Smooth muscle cell (in vitro differentiated cells): ENCODE measurements around the gene F8. TPM values are rescaled to one million over a fixed set of nuclear protein-coding genes. Genes with fewer than 3 reads are reported as not detected.
"Not testable (repeated sequence)": the region's sequence is repeated elsewhere in the genome, so short reads cannot be mapped to it uniquely, and the experiment has no call there.

Experiments
- DNase-seq: peaks from one replicate; lab custom pipeline; 2025; ENCODE audit not compliant: unreplicated experiment; lab: John Stamatoyannopoulos, UW
- H2AFZ ChIP-seq: fragments of 200-600 bp; sonication (generic); 2 replicates; pipeline ENCODE4 v1.6.0; 2016; ENCODE audit warnings: antibody characterized with exemption, low read depth, mild to moderate bottlenecking
- H3F3A ChIP-seq: fragments of 200-600 bp; sonication (generic); 2 replicates; pipeline ENCODE4 v1.6.0; 2017; ENCODE audit warnings: antibody characterized with exemption, low read depth
- H3K27ac ChIP-seq: fragments of 200-600 bp; sonication (generic); 2 replicates; pipeline ENCODE4 v1.5.1; 2016; ENCODE audit warnings: low read depth, mild to moderate bottlenecking
- H3K27me3 ChIP-seq: fragments of 200-600 bp; sonication (generic); 2 replicates; pipeline ENCODE4 v1.6.1; 2016; ENCODE audit warnings: low read depth, mild to moderate bottlenecking
- H3K36me3 ChIP-seq: fragments of 200-600 bp; sonication (generic); 2 replicates; pipeline ENCODE4 v1.5.1; 2016; ENCODE audit warnings: low read depth
- H3K4me1 ChIP-seq: fragments of 200-600 bp; sonication (generic); 2 replicates; pipeline ENCODE4 v1.5.1; 2016; ENCODE audit warnings: low read depth
- H3K4me2 ChIP-seq: fragments of 200-600 bp; sonication (generic); 2 replicates; pipeline ENCODE4 v1.6.0; 2016; ENCODE audit warnings: mild to moderate bottlenecking
- H3K4me3 ChIP-seq: fragments of 200-600 bp; sonication (generic); 2 replicates; pipeline ENCODE4 v1.5.1; 2016; ENCODE audit warnings: mild to moderate bottlenecking
- H3K79me2 ChIP-seq: fragments of 200-600 bp; sonication (generic); 2 replicates; pipeline ENCODE4 v1.6.0; 2016; ENCODE audit warnings: low read depth, mild to moderate bottlenecking
- H3K9ac ChIP-seq: fragments of 200-600 bp; sonication (generic); 2 replicates; pipeline ENCODE4 v1.6.0; 2016; ENCODE audit warnings: low read depth
- H3K9me3 ChIP-seq: fragments of 200-600 bp; sonication (generic); replicated peaks from 2 replicates; pipeline ENCODE4 v1.5.1; 2016; ENCODE audit warnings: low read depth
- H4K20me1 ChIP-seq: fragments of 200-600 bp; sonication (generic); 2 replicates; pipeline ENCODE4 v1.6.0; 2016; ENCODE audit warnings: low read depth
- WGBS: methylation state at CpG from one replicate; pipeline ENCODE4 v1.1.7; 2016; ENCODE audit warnings: low lambda C conversion rate; 5-methylcytosine and 5-hydroxymethylcytosine counted together
- polyA plus RNA-seq: library from polyadenylated mRNA; unstranded; fragments of >200 nt; fragmentation: Nextera tagmentation; extraction: Ambion mirVana; gene quantifications from 2 replicates; pipeline ENCODE4 v1.2.1, GENCODE V29; 2016
- total RNA-seq: library from RNA; depleted of rRNA; stranded (reverse); fragments of >200 nt; gene quantifications from 2 replicates; pipeline ENCODE4 v1.2.3, GENCODE V29; 2014
- TF ChIP-seq, protein P1 (sequence below): fragments of 200-600 bp; sonication (generic); IDR thresholded peaks from 2 replicates; pipeline ENCODE4 v1.5.1; 2017; ENCODE audit warnings: borderline replicate concordance, mild to moderate bottlenecking, antibody characterized with exemption; ENCODE audit not compliant: insufficient read depth, poor library complexity, severe bottlenecking

Gene F8
- total and polyA plus RNA-seq, 2 experiments from 2014 or later = 1.9 to 3.3 TPM

DNA sequence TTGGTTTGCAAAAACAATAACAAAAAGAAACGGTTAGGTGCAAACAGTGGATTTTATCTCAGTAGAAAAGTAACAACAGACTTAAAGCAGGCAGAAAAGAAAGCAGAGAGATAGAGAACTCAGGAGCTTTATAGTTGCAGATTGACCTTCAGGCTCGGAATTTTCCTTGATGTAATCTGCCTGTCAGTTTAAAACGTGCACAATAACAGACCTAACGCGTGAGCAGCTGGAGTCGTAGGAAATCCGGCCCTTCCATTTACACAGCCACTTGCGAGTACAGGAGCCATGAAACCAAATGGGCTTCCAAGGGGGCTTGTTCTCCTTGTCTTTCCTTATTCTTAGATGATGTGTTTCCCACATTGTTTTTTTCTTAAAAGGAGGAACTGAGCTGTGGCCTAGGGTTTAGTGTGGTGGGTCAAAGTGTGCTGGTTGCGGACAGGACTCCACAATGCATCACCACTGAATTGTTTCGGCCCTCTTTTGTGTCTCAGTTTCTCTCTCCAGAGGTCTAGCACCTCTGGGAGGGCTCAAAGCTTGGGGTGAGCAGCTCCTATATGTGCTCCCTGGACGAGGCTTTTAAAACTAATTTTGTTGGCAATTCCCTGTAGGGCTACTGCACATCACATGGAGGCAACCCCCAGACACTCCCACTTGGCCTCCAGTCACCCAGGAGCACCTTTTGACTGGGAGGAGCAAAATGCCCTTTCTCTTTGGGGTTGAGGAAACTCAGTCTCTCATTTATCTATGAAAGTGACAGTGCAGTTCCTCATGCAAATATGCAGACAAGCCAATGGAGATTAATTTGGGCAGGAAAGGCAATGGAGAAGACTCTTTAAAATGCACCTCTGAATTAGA lies 203.4 kb downstream of the F8 start:
- Histone ChIP-seq H2AFZ (no peak overlapping the region), H3K9me3 (no peaks in the 10 kb centered on the region), H3K79me2 (no peaks in the 10 kb centered on the region), H3K4me1 (no peaks in the 10 kb centered on the region), H3K4me2 (no peak overlapping the region), H3K4me3 (no peak overlapping the region), H3K27me3 (no peaks in the 10 kb centered on the region), H3K27ac (no peak overlapping the region), H3K36me3 (no peaks in the 10 kb centered on the region), H3K9ac (no peak overlapping the region), H3F3A (no peaks in the 10 kb centered on the region), H4K20me1 (no peaks in the 10 kb centered on the region)
- 76% methylated on average over 11 of the region's 11 CpGs for WGBS
- DNase-seq = no peak
- TF ChIP-seq, protein P1, sequence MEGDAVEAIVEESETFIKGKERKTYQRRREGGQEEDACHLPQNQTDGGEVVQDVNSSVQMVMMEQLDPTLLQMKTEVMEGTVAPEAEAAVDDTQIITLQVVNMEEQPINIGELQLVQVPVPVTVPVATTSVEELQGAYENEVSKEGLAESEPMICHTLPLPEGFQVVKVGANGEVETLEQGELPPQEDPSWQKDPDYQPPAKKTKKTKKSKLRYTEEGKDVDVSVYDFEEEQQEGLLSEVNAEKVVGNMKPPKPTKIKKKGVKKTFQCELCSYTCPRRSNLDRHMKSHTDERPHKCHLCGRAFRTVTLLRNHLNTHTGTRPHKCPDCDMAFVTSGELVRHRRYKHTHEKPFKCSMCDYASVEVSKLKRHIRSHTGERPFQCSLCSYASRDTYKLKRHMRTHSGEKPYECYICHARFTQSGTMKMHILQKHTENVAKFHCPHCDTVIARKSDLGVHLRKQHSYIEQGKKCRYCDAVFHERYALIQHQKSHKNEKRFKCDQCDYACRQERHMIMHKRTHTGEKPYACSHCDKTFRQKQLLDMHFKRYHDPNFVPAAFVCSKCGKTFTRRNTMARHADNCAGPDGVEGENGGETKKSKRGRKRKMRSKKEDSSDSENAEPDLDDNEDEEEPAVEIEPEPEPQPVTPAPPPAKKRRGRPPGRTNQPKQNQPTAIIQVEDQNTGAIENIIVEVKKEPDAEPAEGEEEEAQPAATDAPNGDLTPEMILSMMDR = no peak

DNA sequence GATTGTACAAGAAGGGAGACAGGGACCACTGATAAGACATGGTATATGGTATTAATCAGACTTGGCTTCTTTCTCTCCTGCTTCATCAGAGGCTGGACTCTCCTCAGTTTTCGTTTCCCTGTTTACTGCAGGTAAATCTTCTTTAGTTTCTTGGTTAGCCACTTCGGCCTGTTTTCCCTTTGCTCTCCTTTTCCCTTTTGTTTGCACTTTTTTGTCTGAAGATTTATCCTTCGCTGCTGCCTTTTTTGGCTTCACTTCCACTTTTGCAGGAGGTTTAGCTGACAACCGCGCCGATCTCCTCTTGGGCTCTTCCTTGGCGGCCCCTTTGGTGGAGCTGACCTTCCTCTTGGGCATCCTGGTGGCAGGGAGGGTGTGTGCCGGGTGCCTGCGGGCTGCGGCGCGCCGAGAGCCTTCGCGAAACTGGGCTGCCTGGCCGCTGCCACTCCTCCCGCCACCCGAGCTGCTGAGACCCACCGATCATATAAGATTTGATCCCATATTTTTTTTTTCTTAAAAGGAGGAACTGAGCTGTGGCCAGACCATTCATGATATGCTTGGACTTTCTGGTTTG lies 205.4 kb downstream of the F8 start:
- not testable (repeated sequence) for H4K20me1 ChIP-seq, H3K4me1 ChIP-seq, H3K27ac ChIP-seq, DNase-seq, H3K4me2 ChIP-seq, H3K36me3 ChIP-seq, H3K9me3 ChIP-seq, H3K9ac ChIP-seq, H3K79me2 ChIP-seq, H3F3A ChIP-seq, H3K4me3 ChIP-seq, H2AFZ ChIP-seq, H3K27me3 ChIP-seq
- 89% methylated on average over 19 of the region's 19 CpGs for WGBS

DNA sequence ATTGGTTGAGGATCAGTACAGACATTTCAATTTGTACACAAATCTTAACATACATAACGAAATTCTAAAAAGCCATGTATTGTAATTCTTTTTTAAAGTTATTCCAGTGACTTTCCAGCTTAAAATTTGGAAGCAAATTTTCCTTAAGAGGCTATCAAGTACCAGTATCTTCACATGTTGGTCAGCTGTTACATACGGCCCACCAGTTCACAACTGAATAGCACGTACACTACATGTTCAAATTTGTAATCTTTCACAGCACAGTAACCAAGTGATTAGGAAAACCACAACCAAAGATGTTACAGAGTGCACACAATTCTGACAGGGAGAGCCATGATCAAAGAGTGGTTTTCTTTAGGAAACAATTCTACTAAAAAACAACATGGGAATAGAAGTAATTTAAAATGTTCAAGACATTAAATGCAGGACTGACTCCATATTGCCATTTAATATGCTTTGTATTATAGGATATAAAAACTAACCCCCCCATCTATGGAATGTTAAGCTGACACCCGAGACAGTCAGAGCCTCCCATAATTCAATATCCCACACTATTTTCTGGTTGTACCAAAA lies 206.1 kb downstream of the F8 start:
- not testable (repeated sequence) for H3K4me1 ChIP-seq, H2AFZ ChIP-seq, DNase-seq, H3K4me2 ChIP-seq, H3F3A ChIP-seq, H3K9ac ChIP-seq, H3K79me2 ChIP-seq, H3K4me3 ChIP-seq, H3K27ac ChIP-seq, H3K9me3 ChIP-seq, H3K27me3 ChIP-seq, H4K20me1 ChIP-seq, H3K36me3 ChIP-seq
- WGBS = 69% methylated on average over 4 of the region's 4 CpGs

DNA sequence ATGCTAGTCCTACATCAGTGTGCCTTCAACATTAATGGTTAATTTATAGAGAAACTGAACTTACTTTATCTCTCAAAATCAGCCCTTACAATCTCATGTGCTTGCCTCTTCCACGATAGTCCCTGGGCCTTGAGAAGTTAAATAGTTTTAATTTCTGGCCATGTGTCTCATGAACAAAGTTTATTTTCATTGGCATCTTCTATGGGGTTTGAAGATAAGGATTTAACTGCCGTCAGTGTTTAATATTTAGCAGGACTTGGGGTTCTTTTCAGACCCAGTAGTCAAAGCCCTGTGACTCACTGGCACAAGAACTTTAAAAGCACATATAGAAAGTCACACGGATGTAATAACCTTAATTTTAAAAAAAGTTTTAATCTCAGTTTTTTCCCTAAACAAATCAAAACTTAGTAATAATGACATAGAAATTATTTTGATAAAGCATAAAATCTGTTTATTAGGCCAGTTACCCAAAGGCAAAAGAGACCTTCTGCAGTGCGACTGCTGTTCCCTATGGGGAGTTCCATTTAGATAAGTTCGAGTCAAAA lies 207.2 kb downstream of the F8 start:
- Histone ChIP-seq H3K79me2 (no peaks in the 10 kb centered on the region), H3K27me3 (no peaks in the 10 kb centered on the region), H3K4me2 (no peak overlapping the region), H3K36me3 (no peaks in the 10 kb centered on the region), H3F3A (no peaks in the 10 kb centered on the region), H2AFZ (no peak overlapping the region), H3K4me3 (no peak overlapping the region), H3K4me1 (no peaks in the 10 kb centered on the region), H3K9ac (no peak overlapping the region), H4K20me1 (no peaks in the 10 kb centered on the region), H3K9me3 (no peaks in the 10 kb centered on the region), H3K27ac (no peak overlapping the region)
- 51% methylated on average over 5 of the region's 5 CpGs for WGBS
- TF ChIP-seq, protein P1 = no peak
- no peak for DNase-seq
